GM12878 (cell line): ENCODE data around the gene LCE6A.
A peak's percentile ranks its signal among the peaks of the same experiment; 100 is the strongest.

Source experiments
- CREM ChIP-seq: IDR thresholded peaks from 2 replicates; pipeline ENCODE4 v1.6.1; 2014; ENCODE audit warnings: antibody characterized with exemption, low read depth
- RCOR1 ChIP-seq: conservative IDR thresholded peaks from 2 replicates; pipeline ENCODE4 v1.6.1; 2012; ENCODE audit warnings: low read depth, low read length, improper control_type of control experiment
- RELA ChIP-seq: fragments of 450-650 bp; IDR thresholded peaks from 2 replicates; pipeline ENCODE4 v1.8.0; 2014; ENCODE audit warnings: borderline replicate concordance; ENCODE audit not compliant: partially characterized antibody
- SP1 ChIP-seq: IDR thresholded peaks from one replicate; pipeline ENCODE4 v1.6.1; 2011; ENCODE audit warnings: low read depth, low read length
- YY1 ChIP-seq: IDR thresholded peaks from 2 replicates; pipeline ENCODE4 v1.6.1; 2011; ENCODE audit warnings: low read depth, mild to moderate bottlenecking, low read length
- TF ChIP-seq, protein P1 (sequence below): fragments of 450-650 bp; formaldehyde crosslinking; IDR thresholded peaks from 2 replicates; pipeline ENCODE4 v1.5.0; 2022; ENCODE audit warnings: mild to moderate bottlenecking, missing genetic modification characterization
- TF ChIP-seq, protein P2 (sequence below): IDR thresholded peaks from 2 replicates; pipeline ENCODE4 v1.6.1; 2012; ENCODE audit warnings: mild to moderate bottlenecking, low read depth, low read length

DNA sequence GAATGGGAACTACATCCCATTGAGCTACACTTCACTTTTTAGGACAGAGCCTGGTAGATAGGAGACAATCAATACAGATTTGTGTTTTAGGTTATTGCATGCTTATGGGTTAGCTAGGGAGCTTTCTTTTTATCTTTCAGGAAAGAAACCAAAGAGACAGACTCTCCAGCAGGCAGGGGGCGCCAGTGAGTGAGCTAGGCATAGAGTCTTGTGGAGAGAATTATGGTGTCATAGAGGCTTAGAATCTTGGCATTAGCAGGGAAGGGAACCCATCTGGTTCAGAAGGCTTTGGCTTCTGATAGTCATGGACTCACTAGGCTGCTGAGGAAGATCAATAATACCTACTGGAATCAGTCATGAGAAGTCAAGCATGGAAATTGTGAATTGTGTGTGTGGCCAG, 35.4 kb downstream of the LCE6A start, which contains the start of gene SMCP:
- TF ChIP-seq SP1: no peak
- no peak for TF ChIP-seq CREM
- no peak for TF ChIP-seq RELA
- TF ChIP-seq RCOR1: no peak
- TF ChIP-seq, protein P1, sequence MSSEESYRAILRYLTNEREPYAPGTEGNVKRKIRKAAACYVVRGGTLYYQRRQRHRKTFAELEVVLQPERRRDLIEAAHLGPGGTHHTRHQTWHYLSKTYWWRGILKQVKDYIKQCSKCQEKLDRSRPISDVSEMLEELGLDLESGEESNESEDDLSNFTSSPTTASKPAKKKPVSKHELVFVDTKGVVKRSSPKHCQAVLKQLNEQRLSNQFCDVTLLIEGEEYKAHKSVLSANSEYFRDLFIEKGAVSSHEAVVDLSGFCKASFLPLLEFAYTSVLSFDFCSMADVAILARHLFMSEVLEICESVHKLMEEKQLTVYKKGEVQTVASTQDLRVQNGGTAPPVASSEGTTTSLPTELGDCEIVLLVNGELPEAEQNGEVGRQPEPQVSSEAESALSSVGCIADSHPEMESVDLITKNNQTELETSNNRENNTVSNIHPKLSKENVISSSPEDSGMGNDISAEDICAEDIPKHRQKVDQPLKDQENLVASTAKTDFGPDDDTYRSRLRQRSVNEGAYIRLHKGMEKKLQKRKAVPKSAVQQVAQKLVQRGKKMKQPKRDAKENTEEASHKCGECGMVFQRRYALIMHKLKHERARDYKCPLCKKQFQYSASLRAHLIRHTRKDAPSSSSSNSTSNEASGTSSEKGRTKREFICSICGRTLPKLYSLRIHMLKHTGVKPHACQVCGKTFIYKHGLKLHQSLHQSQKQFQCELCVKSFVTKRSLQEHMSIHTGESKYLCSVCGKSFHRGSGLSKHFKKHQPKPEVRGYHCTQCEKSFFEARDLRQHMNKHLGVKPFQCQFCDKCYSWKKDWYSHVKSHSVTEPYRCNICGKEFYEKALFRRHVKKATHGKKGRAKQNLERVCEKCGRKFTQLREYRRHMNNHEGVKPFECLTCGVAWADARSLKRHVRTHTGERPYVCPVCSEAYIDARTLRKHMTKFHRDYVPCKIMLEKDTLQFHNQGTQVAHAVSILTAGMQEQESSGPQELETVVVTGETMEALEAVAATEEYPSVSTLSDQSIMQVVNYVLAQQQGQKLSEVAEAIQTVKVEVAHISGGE (CRISPR knock-in tag): no peak
- TF ChIP-seq, protein P2, sequence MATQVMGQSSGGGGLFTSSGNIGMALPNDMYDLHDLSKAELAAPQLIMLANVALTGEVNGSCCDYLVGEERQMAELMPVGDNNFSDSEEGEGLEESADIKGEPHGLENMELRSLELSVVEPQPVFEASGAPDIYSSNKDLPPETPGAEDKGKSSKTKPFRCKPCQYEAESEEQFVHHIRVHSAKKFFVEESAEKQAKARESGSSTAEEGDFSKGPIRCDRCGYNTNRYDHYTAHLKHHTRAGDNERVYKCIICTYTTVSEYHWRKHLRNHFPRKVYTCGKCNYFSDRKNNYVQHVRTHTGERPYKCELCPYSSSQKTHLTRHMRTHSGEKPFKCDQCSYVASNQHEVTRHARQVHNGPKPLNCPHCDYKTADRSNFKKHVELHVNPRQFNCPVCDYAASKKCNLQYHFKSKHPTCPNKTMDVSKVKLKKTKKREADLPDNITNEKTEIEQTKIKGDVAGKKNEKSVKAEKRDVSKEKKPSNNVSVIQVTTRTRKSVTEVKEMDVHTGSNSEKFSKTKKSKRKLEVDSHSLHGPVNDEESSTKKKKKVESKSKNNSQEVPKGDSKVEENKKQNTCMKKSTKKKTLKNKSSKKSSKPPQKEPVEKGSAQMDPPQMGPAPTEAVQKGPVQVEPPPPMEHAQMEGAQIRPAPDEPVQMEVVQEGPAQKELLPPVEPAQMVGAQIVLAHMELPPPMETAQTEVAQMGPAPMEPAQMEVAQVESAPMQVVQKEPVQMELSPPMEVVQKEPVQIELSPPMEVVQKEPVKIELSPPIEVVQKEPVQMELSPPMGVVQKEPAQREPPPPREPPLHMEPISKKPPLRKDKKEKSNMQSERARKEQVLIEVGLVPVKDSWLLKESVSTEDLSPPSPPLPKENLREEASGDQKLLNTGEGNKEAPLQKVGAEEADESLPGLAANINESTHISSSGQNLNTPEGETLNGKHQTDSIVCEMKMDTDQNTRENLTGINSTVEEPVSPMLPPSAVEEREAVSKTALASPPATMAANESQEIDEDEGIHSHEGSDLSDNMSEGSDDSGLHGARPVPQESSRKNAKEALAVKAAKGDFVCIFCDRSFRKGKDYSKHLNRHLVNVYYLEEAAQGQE: no peak
- TF ChIP-seq YY1: 0 out of 2 replicates have a peak, but pooled peaks have one; percentile 14
